Measurements from ENCODE around the gene SMC5.

- TF ChIP-seq CTCF (conservative IDR thresholded peaks at IDR 0.05) (no peak), ZFX (IDR thresholded peaks at IDR 0.05) (no peak)
These were observed 56.6 kb downstream of the SMC5 start for GRCh38 chr9:70315389-70315788.

Data from C4-2B (cell line).